Esophagus mucosa (tissue), 1 donor: ENCODE measurements around the gene PALLD. TPM values are rescaled to one million over a fixed set of nuclear protein-coding genes. Genes with fewer than 3 reads are reported as not detected.
A peak's percentile ranks its signal among the peaks of the same experiment; 100 is the strongest.

ENCODE experiments used
- ATAC-seq: fragments of 200-7000 bp; cut with Tn5 transposase; one replicate; pipeline ENCODE4 v1.9.1; 2020
- total RNA-seq: library from RNA; stranded (reverse); gene quantifications from one replicate; pipeline ENCODE4 v1.2.4, GENCODE V29; 2023
- donor health status: DM: yes; HTN: yes; CAD: no.

PALLD gene
- total RNA-seq, 1 donor from 2014 or later, result 70.1 TPM

DNA sequence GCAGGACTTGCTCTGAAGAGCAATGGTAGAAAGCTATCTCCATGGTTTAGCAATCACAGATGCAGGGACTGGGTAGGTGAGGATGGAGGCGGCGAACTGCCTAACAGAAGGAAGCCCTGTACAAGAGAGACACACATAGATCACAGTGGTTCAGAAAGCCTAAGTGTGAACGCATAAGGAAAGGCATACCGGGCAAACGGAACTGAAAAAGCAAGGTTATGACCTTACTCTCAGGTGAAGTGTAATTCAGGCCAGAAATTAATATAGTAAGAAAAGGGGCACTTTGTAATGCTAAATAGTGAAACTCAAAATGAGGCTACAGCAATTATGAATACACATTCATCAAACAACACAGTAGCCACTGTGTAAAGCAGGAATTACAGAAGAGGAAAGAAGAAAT is 126.6 kb downstream of the PALLD start:
- ATAC-seq, result no peak

DNA sequence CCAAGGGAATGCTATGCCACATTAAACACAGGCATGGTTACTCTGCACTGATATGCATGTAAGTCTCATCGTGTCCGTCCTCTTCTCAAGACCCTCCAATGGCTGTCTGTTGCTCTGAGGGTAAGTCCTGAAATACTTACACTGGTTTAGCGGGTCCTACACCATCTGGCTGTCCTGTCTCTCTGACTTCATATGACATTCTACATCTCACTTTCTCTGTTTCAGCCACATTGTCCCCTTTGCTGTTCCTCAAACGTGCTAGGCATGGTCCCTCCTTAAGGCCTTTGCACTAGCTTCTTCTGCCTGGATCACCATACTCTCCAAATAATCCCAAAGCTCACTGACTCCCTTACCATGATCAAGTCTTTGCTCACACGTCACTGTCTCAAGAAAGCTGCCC is 131.4 kb downstream of the PALLD start:
- ATAC-seq, result no peak

DNA sequence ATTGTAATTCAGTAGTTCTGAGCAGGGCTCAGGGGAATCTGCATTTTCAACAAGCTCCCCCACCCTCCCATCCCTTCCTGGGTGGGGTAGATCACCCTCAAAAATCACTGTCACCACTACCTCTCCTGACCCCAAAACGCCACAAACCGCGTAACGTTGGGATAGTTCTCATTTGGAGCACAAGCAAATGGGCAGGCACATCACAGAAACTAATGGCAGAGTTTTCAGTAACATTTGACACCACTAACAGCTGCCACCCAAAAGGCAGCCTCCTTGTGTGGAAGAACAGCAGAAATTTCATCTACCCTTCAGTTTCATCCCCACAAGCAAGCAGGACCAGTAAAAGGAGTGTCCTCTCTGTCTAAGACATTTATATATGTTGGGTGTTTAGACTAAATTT is 132.7 kb downstream of the PALLD start:
- no peak for ATAC-seq

DNA sequence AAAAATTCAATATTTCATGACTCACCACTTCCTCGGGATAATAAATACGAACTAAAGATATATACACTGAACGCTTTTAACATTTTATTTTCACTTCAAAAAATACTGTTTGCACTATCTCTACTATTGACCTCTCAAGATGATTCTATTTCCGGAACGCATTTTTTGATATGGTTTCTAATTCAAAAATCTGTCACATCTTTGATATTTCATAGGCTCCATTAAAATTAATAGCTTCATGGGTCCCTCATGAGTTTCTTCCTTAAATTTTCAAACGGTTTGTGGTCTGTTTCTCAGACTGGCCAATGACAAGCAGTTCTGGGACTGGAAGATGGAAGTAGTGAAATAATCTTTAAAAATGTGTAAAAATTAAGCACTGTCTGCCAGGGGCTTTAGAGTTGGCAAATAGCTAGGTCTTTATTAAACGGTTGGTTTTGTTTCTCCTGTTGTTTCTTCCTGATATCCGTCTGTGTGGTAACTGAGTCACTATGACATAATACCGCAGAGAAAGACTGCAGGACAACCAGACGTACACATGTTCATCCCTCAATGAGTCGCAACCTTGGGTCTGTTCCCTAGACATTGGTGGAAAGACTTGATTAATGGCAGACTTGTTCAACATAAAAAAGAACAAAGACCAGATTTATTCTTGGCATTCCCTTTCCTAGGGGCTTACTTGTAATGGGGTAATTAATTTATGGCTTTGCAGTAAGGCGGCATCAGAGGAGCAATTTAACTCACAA is 133.8 kb downstream of the PALLD start:
- peak; percentile 72 for ATAC-seq

DNA sequence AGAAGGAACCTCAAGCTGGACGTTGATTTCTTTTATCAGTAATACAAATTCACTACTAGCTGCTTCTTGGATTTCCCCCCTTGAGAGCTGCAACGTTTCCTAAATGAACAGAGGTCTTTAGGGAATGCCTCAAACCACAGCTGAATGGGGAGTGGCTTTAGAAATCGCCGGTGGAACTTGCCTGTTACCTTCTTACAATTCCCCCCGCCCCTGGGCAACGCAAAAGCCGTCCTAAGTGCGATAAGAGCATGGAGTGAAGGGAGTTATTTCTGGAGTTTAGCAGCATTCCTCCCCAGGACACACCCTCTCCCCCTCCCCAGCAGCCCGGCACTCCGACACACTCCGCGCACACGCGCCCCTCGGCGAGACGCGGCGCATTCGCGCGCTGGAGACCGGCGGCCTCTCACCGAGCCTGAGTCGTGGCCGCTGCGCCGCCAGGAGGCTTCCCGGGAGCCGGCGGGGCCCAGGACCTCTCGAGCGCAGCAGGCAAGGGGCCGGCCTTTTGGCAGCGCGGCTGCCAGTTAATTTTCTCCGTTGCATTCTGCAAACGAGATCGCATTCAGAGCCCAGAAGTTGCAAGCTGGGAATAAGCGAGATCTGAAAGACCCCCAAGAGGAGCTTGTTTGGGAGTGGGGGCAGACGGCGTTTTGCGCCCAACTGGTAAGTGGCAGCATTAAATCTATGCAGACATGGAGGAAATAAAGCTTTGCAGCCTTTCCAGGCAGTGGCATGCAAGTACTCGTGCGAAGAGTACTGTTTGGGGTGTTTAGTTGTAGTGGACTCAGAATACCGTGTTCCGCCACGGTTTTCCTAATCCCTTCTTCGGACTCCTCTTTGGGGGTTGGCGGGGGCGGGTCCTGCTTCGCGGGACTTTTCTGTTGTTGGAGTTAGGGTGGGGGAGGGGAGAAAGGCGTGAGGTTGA is 134.7 kb downstream of the PALLD start:
- ATAC-seq, result peak; percentile 73

DNA sequence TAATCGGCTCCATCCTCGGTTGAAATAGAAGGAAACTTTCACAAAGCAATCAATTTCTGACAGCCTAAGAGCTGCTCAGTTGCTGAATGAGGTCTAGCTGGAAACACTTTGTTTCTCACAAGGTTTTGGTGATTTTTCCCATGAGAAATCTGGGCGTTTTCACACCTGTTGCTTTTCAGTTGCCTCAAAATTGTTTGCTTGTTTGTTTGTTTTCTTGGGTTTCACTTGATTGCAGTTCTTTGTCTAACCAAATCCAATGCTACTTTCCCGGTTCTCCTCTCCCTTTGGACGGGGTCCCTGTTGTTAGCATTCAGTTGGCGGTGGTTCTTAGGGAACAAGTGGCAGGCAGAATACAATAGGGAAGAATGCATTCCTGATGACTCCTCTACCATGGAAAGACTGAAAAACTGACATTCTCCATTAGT is 135.5 kb downstream of the PALLD start:
- no peak for ATAC-seq

DNA sequence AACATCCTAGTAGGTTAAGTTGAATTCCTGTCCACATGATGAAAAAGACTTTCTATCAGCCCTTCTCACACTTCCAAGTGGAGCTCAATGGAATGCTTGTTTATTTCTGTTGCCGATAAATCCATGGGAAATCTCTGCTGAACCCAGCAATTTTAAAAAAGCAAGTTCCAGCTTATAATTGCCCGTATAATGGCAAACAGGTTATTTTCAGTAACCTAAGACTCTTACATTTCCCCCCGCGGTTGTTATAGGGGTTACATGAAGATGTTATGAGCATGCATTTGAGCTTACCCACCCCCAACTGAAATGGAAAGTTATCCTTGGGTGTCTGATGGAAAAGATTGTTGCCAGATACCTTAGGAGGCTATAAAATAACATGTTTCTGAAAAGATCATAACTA is 136.2 kb downstream of the PALLD start:
- ATAC-seq, result no peak

DNA sequence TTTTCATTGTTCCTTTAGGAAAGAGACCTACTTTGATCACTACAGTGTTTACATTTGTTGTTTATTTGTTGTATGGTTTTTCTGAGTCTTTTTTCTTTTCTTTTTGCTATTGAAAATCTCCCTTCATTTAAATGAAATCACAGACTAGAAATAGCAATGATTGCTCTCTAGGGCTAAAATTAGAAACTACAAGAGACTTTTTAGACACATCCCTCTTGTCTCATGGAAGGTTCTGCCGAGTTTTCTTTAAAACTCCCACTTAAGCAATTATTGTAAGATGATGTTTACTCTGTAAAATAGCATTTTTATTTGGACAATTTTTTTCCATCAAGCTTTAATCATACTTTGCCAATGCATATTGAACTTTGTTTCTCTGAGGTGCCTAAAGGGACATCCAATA is 136.6 kb downstream of the PALLD start:
- ATAC-seq, result no peak

DNA sequence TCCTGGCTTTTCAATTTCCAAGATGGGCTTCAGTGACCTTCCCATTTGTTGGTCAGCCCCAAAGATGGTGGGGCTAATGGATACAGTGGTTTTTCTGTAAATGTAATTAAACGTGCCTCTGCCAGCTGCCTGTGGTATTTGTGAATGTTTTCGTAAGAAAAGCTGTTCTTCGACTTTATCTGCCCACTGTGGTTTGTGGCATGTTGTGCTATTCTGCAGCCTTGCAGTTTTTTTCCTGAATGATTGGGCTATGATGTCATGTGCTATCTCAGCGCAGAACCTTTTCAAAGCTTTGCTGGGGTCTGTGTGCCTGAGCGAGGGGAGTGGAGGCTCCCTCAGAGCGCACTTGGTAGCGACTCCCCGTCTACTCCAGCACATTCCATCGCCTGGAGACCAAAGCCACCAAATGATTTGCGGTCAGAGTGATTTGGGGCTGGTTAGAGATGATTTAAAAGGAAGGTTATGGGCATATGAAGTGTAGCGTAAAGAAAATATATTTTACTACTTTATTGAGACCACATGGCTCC is 137.5 kb downstream of the PALLD start:
- ATAC-seq, result no peak

DNA sequence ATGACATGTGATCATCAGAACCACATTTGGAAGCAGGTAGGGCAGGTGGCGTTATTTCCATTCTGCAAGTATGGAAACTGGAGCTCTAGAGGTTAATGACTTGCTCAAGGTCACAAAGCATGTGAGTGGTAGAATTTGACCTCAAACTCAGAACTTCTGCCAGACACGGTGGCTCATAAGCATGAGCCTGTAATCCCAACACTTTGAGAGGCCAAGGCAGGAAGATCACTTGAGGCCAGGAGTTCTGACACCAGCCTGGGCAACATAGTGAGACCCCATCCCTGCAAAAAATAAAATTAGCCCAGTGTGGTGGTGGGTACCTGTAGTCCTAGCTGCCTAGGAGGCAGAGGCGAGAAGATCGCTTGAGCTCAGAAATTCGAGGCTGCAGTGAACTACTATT is 139.2 kb downstream of the PALLD start:
- no peak for ATAC-seq

DNA sequence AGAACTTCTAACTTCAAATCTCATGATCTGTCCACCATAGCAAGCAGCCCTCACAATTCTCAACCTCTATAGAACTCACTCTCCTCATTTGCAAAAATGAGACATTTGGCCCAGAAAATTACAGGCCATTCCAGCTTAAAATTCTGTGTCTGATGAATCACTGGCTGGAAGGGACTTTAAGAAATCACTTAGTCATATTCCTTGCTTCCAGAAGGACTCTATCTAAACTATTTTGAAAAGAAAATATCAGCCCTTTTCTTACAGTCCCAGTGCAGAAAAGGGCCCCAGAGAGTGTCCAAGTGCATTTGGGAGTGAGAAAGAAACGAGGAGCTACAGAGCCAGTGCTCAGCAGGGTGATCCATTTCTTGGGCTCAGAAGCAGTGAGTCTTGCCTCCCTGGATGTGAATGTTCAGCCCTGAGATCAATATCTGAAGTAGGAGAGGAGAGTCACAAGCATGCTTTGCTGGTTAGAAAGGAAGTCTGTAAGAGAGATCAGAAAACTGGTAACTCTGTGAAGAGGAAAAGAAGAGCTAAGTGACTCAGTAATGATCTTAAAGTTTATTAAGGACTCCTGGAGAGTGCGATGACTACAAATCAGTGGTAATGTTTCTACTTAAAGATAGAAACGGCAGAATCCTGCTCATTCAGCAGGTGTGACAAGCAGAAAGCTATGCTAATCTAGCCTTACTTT is 139.8 kb downstream of the PALLD start:
- no peak for ATAC-seq

DNA sequence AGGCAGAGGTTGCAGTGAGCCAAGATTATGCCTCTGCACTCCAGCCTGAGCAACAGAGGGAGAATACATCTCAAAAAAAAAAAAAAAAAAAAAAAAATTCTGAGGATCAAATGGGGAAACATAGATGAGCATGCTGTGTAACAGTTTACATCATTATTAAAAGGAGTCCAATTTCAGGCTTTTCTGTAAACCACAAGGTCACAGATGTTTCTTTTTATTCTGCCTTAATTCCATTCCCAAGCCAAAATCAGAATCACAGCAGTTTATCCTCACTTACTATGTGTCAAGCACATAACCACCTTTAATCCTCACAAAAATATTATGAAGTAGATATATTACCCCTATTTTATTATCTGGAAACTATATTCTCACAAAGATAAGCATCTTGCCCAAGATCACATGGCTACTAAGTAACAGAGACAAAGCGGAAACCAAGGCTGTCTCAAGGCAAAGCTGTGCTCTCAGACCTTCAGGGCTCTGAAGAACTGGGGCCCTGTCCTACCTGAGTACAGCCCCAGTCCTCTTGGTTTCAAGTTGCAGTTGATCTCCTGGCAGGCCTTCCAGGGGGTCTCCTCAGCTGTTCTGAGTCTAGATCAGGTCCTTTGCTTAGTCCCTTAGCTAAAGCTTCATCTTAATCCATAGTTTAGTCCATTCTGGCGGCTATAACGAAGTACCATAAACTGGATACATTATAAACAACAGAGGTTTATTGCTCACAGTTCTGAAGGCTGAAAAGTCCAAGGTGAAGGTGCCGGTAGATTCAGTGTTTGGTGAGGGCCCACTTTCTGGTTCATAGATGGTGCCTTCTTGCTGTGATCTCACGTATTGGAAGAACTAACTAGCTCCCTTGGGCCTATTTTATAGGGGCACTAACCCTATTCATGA is 141.3 kb downstream of the PALLD start:
- ATAC-seq, result no peak

DNA sequence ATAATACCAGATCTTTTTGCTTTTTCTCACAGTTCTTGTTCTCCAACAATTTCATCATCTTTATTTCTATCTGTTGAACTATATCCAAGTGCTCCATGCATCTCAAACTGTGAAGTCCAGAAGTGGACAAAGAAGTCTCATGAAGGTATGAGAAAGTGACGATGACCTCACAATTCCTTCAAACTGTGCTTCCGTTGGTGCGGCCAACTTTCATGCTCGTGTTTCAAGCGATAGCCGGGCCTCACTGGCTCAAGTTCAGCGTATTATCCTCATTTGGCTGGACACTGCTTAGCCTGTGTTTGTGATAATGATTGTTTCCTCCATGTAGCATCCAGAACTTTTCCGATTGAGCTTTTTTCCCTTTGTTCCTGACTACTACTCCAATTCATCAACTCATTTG is 143.1 kb downstream of the PALLD start:
- ATAC-seq, result no peak

DNA sequence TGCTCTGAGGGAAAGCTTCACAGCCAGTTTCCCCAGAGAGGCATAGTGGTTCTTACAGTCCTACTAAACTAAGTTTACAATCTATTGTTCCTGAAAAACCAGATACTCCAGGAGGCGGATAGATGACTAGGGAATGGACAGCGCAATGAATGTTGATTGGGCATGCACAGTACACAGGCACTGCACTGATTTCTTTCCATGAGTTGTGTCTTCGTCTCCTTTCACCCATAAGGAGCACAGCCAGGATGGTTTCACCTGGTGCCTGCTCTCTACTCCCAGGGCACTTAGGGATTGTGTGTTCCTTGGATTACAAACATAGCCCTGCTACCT is 144.9 kb downstream of the PALLD start:
- no peak for ATAC-seq

DNA sequence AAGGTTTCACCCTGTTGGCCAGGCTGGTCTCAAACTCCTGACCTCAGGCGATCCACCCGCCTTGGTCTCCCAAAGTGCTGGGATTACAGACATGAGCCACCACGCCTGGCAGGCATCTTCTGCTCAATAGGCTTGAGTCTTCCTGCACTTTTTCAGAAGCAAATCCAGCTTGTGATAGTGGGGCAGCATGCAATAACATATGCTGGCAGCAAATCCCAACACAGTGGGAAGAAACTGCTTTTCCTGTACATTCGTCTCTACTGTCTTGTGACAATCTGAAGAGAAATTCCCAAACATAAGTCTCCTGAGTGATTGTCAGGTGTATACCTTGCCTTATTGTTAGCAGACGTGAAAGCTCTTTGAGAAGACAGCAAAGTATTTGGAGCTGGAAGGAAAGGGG is 145.7 kb downstream of the PALLD start:
- ATAC-seq, result no peak

DNA sequence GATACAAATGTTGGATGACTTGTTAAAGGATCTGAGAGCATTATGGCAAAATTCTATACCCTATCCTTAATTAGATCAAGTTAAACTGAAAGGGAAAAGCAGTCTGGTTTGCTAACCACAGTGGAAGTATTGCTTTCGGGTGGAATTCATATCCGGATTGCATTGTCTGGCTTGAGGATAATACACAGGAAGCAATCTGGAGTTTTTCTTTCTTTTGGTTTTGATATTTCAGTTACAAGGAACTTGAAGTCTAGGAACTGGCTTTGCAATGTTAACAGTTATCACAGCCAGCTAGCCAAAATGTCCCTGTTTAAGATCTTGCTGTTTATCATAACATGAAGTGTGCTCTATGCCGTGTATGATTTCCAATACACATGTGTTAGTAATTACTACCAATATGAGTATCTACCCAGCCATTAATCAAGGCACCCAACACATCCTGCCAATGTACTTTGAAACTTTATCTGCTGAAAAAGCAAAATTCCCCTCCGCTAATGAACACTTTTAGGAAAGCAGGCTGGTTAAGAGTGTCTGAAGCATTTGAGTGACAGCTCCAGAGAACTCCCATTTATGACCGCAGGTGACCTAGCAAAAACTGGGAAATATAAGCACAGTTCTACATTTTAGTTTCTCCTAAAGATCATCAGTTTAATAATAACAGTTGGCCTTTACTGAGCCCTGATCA is 146.4 kb downstream of the PALLD start:
- ATAC-seq, result no peak

DNA sequence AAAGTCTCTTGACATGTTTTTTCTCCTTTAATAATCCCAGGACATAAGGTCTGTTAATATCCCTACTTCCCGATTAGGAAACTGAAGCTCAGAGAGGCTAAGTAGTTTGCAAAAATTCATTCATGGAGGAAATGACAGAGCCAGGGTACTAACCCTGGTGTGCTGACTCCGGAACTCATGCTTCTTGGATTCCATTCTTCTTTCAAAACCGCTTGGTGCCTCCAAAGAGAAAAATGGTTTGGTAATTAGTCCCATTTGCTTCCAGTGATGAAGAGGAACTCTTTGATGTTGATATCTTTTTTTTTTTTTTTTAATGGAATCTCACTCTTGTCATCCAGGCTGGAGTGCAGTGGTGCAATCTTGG is 146.9 kb downstream of the PALLD start:
- ATAC-seq, result no peak

DNA sequence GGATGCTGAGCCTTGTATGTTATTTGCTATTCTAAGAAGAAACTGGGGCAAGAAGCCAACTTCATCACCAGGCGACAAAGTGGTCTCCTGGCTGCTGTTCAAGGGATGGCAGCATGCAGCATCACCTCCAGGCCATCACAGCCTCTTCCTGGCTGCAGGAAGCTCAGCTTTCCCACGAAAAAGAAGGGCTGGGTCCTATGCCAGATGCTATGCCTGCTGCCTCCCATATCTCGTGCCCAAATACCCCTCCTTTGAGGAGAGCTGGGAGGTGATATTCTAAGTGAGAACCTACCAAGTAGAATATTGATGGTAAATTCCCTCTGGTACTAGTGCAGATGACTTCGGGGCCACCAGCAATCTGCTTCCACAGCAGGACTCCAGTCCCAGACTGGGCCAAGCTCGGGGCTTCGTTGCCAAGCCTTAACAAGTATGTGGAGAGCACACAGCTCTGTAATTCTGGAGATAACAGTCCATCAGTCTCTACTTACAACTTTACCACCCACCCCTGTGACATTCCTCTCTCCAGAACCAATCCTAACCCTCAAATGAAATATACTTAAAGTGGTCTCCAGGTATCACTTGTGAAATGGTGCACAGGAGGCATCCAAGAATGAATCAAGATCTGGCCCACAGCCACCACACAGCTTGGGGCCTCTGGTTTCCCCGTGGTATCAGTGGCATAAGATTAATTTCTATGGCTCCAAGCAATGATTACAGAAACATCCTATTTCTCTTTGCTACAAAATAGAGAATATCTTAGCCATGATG is 149.3 kb downstream of the PALLD start:
- no peak for ATAC-seq

DNA sequence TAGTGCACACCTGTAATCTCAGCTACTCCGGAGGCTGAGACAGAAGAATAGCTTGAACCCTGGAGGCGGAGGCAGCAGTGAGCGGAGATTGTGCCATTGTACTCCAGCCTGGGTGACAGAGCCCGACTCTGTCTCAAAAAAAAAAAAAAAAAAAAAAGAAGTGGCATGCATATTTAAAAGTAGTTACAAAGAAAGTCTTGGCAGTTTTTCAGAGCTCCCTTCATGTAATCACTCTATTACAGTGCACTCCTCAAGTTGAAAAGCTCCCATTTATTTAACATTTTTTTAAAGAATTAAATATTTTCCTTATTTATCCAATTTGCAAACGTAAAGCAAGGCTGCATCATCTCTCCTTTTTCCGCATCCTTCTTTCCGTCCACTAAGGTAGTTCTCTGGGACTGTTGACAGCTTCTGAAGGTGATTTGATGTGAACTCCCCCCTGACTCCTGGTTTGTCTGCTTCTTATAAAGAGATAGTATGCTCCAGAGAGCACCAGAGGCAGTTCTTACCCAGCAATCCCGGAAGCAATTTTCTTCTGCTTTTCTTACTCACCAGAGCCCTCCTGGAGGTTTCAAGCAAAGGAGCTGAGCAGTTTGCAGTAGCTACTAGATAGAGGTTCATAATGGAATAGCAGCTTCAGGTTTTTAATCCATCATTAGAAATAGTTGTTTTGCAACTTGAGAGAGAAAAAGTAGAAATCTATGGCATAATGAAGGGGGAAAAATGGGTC is 151.0 kb downstream of the PALLD start:
- ATAC-seq, result no peak

DNA sequence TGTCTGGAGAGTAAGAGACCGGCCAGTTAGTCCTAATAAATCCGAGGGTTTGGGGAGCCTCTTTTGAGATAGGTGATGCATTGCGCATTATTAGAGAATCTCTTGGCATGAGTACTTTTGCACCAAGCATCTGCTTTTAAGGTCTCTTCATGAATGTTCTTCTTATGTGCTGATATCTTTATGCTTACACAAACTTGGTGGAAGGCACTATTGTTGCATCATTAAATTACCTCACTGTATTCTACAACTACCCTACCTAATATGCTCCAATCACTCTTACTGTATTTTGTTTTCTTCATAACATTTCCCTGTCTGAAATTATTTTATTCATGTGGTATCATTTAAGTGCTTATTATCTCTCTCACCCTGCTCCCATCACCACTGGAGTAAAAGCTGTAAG is 151.6 kb downstream of the PALLD start:
- no peak for ATAC-seq
